ENCODE results near the gene INHBC. TPM values are rescaled to one million over a fixed set of nuclear protein-coding genes. Genes with fewer than 3 reads are reported as not detected.

The INHBC gene
- total and polyA plus RNA-seq, 3 donors from 2014 or later, result 1.8 to 3.1 (median 2.1) TPM

- intact Hi-C loops (cut with DNase I; ENCODE audit: low total_unique reads), result no loop called here
- WGBS, 2 donors, result 83 to 92% methylated on average over 6 of the region's 6 CpGs
- H3K27me3 ChIP-seq, result no peaks in the 10 kb centered on the region
- no peaks in the 10 kb centered on the region for H3K36me3 ChIP-seq (ENCODE audit: low read depth, missing control alignments)
- no peaks in the 10 kb centered on the region for H3K9me3 ChIP-seq
- DNase-seq, result no peak
- peaks cover 15% of the 10 kb centered on the region for H3K4me1 ChIP-seq
- no peak overlapping the region for H3K27ac ChIP-seq
- no peak overlapping the region for H3K4me3 ChIP-seq
- TF ChIP-seq POLR2A (IDR thresholded peaks at IDR 0.05) (no peak), CTCF (IDR thresholded peaks at IDR 0.05) (no peak)
Observed at GRCh38 chr12:57465030-57465746, 30.6 kb downstream of the INHBC start.

- WGBS, 2 donors, result 75 to 77% methylated on average over 14 of the region's 14 CpGs
- Histone ChIP-seq H3K27me3 (no peaks in the 10 kb centered on the region), H3K4me3 (no peak overlapping the region), H3K9me3 (no peaks in the 10 kb centered on the region), H3K36me3 (ENCODE audit: low read depth, missing control alignments) (no peaks in the 10 kb centered on the region), H3K27ac (no peak overlapping the region), H3K4me1 (peaks cover 15% of the 10 kb centered on the region)
- no peak for DNase-seq
- TF ChIP-seq CTCF (IDR thresholded peaks at IDR 0.05) (no peak), POLR2A (IDR thresholded peaks at IDR 0.05) (no peak)
- intact Hi-C loops (cut with DNase I; ENCODE audit: low total_unique reads), result no loop called here
Observed at GRCh38 chr12:57465747-57466505, 31.3 kb downstream of the INHBC start.

GRCh38 chr12:57467212-57467874 is 32.8 kb downstream of the INHBC start:
- Histone ChIP-seq H3K4me1 (peaks cover 8% of the 10 kb centered on the region), H3K4me3 (no peak overlapping the region), H3K9me3 (no peaks in the 10 kb centered on the region), H3K27me3 (no peaks in the 10 kb centered on the region), H3K27ac (no peak overlapping the region), H3K36me3 (ENCODE audit: low read depth, missing control alignments) (no peaks in the 10 kb centered on the region)
- intact Hi-C loops (cut with DNase I; ENCODE audit: low total_unique reads), result no loop called here
- TF ChIP-seq POLR2A (IDR thresholded peaks at IDR 0.05) (no peak), CTCF (IDR thresholded peaks at IDR 0.05) (no peak)
- 92% methylated on average over 11 to 12 of the region's 12 CpGs for WGBS, 2 donors
- DNase-seq, result no peak

GRCh38 chr12:57467915-57468314 is 33.3 kb downstream of the INHBC start:
- TF ChIP-seq POLR2A (IDR thresholded peaks at IDR 0.05) (no peak), CTCF (IDR thresholded peaks at IDR 0.05) (no peak)
- H3K9me3 ChIP-seq, result no peaks in the 10 kb centered on the region

More at GRCh38 chr12:57467915-57468314, 33.3 kb downstream of the INHBC start:
- Histone ChIP-seq H3K27ac (no peak overlapping the region), H3K4me3 (no peak overlapping the region), H3K27me3 (no peaks in the 10 kb centered on the region), H3K4me1 (peaks cover 2% of the 10 kb centered on the region), H3K36me3 (ENCODE audit: low read depth, missing control alignments) (no peaks in the 10 kb centered on the region)
- WGBS, 2 donors, result 85 to 91% methylated on average over 11 of the region's 11 CpGs
- intact Hi-C loops (cut with DNase I; ENCODE audit: low total_unique reads), result no loop called here
- DNase-seq, result no peak

Data from testis (tissue), 3 donors.